ENCODE results near the gene CYFIP2.
"Not testable (repeated sequence)": the region's sequence is repeated elsewhere in the genome, so short reads cannot be mapped to it uniquely, and the experiment has no call there.

Gene CYFIP2

GRCh38 chr5:157265714-157266285, at the start of gene CYFIP2:
TSS of gene CYFIP2 (plus strand) at chr5:157266123. CDS start at chr5:157285362, 19,239 bp downstream.
- peak; percentile 81 for DNase-seq (ENCODE audit: low spot score)

DNA sequence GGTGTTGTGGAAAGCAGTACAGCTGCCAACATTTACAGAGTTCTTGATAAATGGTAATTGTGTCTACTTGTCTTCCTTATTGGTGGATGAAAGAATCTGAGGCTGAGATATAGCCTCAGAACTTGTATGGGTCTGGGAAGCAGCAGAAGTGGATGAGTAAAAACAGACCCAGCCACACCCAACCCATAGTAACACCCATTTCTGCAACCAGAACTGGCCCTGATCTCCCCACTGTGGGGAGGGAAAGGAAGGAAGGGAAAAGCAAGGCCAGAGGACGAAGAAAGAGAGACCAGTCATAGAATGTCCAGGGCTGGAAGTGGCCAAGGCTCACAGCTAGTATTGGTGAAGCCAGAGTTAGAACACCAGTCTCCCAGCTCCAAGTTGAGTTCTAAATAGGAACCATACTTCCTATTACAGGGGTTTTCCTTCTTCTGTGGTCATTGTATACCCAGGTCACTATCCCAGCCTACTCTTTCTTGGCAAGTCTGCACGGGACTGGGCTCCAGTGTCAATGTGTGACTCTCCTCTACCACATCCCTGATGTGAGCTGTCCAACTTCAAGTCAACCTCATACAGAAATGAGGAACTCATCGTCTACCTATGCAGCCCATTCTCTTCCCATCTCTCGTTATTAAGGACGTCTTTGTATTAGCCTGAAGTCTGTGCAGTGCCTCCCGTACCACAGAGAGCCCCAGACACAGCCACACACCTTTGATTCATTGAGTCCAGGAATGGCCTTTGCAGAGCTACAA, 49.4 kb upstream of the CYFIP2 start:
- DNase-seq (ENCODE audit: low spot score), result no peak

GRCh38 chr5:157217289-157218024, 48.5 kb upstream of the CYFIP2 start:
- peak; percentile 74 for DNase-seq (ENCODE audit: low spot score)

DNA sequence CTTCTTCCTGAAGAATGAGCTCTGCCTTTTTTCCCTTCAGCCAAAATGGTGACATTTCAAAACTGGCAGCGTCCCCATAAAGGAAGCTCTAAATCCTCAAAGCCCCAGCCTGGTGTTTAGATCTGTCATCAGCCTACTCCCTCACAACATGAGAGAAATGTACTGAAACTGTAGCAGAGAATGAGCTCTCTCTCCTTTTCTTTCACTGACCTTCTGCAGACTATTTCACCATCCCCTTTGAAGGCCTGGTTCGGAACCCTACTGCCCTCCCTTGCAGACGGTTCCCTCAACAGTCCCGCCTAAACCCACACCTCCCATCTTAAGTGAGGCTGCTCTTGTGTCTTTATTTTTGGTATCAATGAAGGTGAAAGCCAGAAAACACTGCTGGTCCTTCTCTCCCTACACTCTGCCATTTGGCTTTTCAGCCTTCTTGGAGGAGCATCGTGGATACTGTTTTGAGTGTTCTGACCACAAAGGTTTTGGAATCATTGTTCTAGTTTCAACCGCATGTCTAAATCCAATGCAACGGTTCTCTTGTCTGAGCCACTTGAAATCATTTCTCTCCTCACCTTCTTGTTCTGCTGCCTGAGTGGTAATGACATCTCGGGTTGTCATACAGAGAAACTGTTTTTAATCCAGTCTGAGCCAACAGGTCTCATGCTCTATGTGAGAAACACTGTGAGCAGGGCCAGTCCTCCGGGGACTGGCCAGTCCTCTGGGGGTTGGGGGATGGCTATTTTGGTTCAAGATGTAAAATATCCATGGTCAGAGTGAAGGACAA, 46.2 kb upstream of the CYFIP2 start:
- no peak for DNase-seq (ENCODE audit: low spot score)

DNA sequence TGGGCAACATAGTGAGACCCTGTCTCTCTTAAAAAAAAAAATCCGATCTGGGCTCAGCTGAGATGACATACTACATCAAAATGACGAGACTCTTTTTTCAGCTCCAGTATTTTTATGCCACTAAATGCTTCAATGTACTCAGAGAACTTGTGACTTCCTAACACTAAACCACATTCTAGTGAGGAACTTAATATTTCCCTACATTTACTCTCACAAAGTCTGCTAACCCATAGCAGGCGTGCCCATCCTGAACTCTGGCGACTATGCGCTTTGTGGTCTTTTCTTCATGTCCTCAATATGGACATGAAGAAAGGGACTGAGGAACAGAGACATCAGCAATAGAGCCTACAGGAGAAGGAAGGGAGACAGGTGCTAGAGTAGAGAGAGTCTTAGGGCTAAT, 44.0 kb upstream of the CYFIP2 start:
- DNase-seq (ENCODE audit: low spot score), result no peak

- peak; percentile 91 for DNase-seq (ENCODE audit: low spot score)
These were observed 43.3 kb upstream of the CYFIP2 start for GRCh38 chr5:157222506-157223230.

DNA sequence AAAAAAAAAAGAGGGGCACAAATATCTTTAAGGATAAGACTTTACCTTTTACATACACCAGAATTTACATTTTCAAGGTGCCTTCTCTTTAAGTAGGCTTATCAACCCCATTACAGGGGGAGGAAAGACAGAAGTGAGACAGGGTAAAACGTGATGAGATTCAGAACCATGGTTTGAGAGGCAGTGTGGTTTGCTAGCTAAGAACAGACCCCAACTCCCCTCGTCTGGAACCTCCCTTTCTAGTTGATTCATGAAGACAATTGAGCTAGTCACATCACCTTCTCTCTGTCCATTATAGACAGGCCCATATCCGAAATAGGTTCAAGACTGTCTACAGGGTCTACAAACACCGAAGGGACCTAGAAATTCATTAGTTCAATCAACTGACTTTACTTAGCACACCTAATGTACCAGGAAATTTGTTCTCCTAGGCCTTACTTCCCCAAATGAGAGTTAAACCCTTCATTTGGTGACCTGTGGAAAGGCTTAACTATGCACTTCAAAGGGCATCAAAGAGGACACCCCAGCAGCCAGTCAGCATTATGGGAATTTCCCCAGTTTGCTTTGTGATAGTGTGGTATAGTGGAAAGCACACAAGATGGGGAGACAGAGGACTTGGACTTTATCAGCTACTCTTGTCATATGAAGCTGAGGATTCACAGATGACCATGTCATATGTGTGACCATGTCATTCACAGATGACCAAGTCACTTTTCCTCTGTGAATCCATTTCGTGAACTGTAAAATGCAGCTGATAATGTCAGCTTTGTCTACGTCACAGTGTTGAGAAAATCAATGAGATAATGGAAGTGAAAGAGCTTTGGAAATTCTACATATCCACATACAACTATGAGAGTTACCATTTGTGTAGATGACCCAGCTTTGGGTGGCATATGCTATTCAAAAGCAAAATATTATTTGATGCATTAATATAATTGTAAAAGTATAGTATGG, 40.2 kb upstream of the CYFIP2 start:
- peak; percentile 44 for DNase-seq (ENCODE audit: low spot score)

- DNase-seq (ENCODE audit: low spot score), result no peak
These were observed 35.3 kb upstream of the CYFIP2 start for GRCh38 chr5:157230610-157231009.

DNA sequence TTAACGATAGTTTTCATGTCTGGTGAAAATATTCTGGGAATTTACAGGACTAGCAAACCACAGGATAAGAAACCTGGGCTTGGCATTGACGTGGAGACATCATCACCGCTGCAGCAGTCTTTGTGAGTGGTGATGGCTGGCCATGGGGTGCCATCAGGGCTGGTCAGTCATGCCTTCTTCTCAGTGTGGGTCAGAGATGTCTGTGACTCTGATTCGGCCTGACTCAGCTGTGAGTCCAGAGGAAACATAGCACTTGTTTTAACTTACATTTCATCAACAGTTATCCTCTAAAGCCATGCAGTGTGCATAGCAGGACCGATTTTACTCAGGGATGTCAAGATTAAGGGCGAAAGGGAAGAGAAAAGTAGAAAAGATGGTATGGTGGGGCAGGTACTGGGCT, 33.2 kb upstream of the CYFIP2 start:
- no peak for DNase-seq (ENCODE audit: low spot score)

GRCh38 chr5:157233515-157233914, 32.4 kb upstream of the CYFIP2 start:
- DNase-seq (ENCODE audit: low spot score), result peak; percentile 58

DNA sequence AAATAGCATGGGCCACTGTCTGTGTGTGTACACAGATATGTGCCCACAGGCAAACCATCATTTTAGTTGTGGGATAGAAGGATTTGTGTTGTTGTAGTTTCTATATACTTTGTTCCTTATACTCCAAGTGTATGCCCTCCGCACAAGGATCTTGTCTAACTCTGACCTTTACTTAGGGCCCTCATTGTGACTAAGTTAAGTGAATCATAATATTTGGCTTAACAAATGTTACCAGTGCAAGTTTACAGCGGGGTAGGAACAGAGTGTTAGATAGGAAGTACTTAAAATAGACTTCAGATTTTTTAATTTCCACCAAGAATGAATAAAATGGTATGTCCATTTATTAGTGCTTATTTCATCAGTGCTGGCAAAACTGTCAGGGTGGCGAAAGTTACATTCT, 29.5 kb upstream of the CYFIP2 start:
- no peak for DNase-seq (ENCODE audit: low spot score)

- no peak for DNase-seq (ENCODE audit: low spot score)
These were observed 24.4 kb upstream of the CYFIP2 start for GRCh38 chr5:157241483-157241882.

DNA sequence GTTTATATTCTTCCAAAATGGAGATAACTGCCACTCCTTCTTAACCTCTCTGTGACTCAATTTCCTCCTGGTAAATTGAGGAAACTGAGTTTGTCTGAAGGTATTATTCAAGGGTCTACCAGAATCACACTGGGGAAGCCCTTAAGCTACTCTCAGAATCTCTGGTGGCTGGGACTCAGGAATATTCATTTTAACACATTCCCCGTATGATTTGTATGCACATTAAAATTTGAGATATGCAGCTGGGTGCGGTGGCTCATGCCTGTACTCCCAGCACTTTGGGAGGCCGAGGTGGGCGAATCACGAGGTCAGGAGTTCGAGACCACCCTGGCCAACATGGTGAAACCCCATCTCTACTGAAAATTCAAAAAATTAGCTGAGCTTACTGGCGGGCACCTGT, 21.2 kb upstream of the CYFIP2 start:
- not testable (repeated sequence) for DNase-seq (ENCODE audit: low spot score)

- no peak for DNase-seq (ENCODE audit: low spot score)
These were observed 20.4 kb upstream of the CYFIP2 start for GRCh38 chr5:157245476-157245875.

- DNase-seq (ENCODE audit: low spot score), result no peak
These were observed 20.0 kb upstream of the CYFIP2 start for GRCh38 chr5:157245886-157246285.

DNA sequence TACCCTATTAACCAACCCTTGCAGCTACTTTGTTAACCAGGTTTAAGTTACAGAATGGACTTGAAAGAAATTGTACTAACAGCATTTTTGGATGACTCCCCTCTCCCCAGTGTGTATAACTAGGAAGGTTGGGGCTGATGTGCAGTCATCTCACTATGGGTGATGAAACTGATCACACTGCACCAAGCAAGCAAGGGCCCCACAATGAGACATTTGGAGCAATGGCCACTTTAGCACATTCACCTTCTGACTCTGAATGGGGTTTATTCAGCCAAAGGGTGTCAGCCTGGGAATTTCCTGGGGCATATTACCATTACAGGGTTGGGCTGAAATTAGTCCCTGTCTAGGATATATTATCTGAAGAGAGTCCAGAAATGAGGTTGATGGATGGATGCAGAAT, 18.7 kb upstream of the CYFIP2 start:
- DNase-seq (ENCODE audit: low spot score), result no peak

GRCh38 chr5:157248821-157249470, 17.0 kb upstream of the CYFIP2 start:
- peak; percentile 75 for DNase-seq (ENCODE audit: low spot score)

DNA sequence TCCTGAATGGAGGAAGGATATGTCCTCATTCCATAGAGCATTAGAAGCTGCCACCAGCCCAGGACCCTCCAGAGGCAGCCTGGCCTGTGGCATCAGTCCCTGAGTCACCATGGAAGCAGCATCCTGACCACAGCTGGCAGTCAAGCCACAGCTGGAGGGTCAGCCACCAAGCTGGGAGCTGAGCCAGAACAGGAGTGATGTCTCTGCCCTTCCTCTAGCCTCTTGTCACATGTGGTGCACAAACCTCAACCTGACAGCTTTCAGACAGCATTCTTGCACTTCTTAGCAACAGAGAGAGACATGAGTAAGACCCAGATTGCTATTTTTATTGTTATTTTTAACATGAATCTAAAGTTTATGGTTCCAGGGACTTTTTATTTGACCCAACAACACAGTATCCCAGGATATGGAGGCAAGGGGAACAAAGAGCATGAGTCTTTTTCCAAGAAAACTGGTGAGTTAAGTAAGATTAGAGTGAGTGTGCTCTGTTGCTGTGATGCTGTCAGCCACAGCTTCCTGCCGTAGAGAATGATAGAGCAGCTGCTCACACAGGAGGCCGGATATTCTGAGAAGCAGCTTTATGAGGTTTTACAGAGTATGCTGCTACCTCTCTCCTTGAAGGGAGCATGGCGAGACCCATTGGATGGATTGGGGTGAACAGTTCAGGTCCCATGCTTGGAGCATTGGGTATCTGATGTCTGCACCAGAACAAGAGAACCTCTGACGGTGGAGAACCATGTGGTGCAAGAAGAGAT, 13.0 kb upstream of the CYFIP2 start:
- DNase-seq (ENCODE audit: low spot score), result peak; percentile 93

GRCh38 chr5:157253547-157253946, 12.4 kb upstream of the CYFIP2 start:
- DNase-seq (ENCODE audit: low spot score), result no peak
